GM11168 (cell line): ENCODE results near the gene PRR19.

Experiments
- in situ Hi-C: fragments of 300-500 bp; cut with MboI; formaldehyde crosslinking; loops from one replicate; pipeline ENCODE4 v1.12.0; 2022; ENCODE audit warnings: low sequenced_read_pairs; ENCODE audit not compliant: unreplicated experiment

Gene PRR19

DNA sequence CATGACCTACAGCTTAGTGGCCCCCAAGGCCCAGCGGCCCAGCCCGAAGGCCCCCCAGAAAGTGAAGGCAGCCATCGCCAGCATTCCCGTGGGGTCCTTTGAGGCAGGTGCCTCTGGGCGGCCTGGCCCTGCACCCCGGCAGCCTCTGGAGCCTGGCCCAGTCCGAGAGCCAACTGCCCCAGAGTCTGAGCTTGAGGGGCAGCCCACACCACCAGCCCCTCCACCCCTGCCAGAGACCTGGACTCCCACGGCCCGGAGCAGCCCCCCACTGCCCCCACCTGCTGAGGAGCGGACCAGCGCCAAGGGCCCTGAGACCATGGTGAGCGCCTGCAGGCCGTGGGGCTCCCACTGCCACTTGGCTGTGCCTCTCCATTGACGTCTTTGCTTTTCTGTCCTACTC, 9.0 kb upstream of the PRR19 start:
- in situ Hi-C loops = no loop called here

DNA sequence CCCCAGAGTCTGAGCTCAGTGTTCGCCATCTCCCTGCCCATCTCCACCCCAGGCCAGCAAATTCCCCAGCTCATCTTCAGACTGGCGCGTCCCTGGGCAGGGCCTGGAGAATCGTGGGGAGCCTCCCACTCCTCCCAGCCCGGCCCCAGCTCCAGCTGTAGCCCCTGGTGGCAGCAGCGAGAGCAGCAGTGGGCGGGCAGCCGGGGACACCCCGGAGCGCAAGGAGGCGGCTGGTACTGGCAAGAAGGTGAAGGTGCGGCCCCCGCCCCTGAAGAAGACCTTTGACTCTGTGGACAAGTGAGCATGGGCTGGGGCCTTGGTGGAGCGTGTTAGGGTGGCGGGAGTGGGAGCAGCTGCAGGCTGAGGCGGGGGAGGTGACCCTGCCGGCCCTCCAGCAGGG, 8.4 kb upstream of the PRR19 start:
- in situ Hi-C loops = no loop called here

DNA sequence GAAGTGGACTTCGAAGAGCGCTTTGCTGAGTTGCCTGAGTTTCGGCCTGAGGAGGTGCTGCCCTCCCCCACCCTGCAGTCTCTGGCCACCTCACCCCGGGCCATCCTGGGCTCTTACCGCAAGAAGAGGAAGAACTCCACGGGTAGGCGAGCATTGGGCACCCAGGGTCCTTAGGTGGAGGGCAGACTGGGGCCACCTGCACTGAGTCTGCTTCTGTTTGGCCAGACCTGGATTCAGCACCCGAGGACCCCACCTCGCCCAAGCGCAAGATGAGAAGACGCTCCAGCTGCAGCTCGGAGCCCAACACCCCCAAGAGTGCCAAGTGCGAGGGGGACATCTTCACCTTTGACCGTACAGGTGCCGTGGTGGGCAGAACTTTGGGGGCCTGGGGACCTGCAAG, 8.0 kb upstream of the PRR19 start:
- in situ Hi-C loops = no loop called here

DNA sequence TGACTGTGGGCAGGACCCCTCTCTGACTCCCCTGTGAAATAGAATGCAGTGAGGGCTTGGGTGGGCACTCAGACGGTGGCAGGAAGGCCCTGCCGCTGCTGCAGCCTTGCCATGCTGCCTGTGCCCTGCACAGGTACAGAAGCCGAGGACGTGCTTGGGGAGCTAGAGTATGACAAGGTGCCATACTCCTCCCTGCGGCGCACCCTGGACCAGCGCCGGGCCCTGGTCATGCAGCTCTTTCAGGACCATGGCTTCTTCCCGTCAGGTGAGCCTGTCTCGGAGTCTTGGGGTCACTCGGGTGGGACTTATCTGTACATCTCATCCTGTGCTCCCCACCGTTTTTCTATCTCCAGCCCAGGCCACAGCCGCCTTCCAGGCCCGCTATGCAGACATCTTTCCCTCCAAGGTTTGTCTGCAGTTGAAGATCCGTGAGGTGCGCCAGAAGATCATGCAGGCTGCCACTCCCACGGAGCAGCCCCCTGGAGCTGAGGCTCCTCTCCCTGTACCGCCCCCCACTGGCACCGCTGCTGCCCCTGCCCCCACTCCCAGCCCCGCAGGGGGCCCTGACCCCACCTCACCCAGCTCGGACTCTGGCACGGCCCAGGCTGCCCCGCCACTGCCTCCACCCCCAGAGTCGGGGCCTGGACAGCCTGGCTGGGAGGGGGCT, 7.3 kb upstream of the PRR19 start:
- in situ Hi-C loops = no loop called here

DNA sequence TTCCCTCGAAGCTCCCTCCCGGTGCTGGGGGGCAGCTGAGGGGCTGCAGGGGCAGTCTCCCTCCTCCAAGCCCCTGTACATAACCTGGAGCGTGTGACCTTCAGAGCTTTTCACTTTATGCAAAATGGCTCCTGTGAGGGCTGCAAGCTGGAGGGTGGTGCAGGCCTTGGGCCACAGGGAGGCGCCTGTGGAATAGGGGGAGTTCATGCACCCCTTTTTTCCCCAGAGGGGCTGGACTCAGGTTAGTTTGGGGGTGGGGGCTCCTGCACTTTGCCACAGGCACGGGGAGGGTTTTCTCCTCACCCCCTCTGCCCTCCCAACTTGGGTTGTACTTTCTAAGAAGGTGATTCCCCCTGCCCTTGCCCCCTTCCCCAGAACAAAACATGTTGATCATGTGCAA, 6.6 kb upstream of the PRR19 start:
- in situ Hi-C loops = no loop called here

DNA sequence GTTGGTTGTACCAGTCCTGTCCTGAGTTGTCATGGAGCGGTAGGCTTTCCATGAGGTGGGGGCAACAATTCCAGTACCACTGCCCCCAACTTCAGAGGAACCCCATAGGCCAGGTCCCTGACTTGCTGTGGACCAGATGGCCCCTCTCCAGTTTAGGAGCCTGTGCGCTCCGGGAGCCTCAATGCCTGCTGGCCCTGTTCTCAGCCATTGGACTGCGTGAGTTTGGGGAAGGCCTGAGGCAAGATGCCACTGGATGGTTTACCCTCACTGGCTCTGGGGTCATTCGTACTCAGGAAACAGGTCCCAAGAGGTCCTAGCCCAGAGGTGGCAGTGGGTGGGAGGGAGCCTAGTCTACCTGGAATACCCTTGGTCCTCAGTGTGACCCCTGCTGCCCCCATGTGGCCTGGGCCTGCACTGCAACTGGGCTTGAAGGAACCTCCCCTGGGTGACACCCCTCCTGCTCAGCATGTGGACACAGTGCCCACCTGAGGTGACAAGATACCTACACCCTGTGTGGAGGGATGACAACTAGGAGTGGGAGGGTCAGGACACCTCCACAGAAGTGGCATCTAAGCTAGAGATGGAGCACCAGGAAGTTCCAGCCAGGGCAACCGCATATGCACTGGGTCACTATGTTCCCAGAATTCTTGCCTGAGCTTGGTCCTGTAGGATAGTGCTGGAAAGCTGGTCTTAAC, 6.0 kb upstream of the PRR19 start:
- in situ Hi-C loops = no loop called here

DNA sequence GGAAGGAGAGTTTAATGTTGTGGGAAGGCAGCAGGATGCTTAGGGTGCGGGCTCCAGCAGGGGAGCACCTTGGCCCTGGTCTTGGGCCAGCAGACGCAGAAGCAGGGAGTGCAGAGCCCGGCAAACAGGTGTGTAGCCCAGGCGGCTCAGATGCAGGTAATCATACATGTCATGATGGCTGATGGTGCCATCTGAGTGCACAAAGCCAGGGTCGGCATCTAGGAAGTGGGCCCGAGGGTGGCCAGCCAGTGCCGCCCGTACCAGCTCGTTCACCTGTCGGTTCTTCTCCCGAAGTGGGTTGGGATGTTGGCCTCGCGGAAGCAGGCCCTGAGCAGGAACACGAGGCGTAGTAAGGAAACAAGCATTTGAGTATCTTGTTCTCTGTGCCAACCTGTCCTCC, 4.9 kb upstream of the PRR19 start:
- in situ Hi-C loops = no loop called here

DNA sequence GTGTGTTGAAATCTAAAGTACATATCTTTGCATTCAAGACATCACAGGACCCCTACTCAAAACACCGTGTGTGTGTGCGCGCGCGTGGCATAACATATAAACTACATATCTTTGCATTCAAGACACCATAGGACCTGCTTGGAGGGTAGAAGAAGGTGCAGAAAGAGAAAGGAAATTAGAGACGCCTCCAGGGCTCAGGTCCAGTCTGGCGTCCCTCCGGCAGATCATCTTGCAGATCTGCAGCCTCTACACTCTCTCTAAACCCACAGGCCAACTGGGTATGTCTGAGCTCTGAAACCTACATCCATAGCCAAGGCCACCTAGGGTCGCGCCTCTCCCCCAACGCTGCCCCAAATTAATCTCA, 1.2 kb downstream of the PRR19 start:
- in situ Hi-C loops = no loop called here

DNA sequence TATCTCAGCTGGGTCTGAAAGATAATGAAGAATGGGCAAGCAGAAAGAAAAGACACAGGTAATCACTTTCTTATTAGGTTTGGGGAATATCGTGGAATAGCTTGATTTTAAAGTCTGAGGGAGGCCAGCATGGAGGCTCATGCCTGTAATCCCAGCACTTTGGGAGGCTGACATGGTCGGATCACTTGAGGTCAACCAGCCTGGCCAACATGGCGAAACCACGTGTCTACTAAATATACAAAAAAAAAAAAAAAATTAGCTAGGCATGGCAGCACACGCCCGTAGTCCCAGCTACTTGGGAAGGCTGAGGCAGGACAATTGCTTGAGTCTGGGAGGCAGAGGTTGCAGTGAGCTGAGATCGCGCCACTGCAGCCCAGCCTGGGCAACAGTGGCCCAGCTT, 1.9 kb downstream of the PRR19 start:
- in situ Hi-C loops = no loop called here

DNA sequence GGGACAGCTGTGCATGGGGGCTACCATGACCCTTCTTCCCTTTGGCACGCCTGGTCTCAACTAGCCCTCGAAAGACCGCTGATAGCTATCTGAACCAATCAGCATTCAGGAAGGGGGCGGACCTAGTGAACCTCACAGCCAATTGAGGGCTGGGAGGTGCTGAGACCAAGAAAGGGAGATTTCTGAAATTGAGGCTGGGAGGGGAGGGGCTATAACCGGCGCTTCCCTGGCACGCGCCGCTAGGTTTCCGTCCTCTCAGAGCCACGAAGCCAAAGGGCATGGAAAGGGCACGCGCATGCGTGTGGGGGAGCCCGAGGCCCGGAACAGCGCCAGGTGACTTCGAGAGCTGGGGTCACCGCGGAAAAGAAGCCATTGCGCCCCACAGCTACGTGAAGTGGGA, 4.7 kb downstream of the PRR19 start:
- in situ Hi-C loops = no loop called here

DNA sequence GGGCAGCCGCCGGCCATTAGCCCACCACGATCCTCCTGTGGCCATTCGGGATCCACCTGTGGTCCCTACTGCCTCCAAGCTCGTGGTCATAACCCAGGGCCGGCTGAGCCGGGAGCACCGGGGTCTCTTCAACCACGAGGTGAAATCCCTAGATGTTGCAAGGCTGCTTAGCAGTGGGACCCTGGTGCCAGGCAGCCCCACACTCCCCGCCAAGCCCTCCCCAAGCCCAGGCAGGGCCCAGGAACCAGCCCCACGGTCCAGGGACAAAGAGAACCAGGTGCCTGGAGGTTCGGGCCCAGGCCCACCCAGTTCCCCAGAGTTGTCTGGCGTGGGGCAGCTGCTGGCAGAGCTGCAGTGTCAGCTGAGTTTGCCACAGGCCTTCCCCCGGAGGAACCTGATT, 7.8 kb downstream of the PRR19 start:
- in situ Hi-C loops = no loop called here

DNA sequence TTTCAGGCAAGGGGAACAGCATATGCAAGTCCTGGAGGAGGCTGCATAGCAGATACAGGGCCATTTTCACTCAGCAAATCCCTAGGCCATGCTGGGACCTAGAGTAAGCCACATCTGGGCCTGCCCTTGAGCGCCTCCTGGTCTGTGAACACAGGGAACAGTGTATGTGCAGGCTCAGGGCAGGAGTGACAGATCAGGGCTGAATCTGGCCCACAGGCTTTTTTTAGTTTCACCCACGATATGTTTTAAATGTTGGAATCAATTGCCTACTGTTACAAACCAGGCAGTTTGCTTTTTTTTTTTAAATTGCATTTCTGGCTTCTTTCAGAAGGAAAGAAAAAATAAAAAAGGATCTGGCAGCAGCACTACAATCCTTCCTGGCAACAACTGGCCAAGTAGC, 9.7 kb downstream of the PRR19 start:
- in situ Hi-C loops = no loop called here

DNA sequence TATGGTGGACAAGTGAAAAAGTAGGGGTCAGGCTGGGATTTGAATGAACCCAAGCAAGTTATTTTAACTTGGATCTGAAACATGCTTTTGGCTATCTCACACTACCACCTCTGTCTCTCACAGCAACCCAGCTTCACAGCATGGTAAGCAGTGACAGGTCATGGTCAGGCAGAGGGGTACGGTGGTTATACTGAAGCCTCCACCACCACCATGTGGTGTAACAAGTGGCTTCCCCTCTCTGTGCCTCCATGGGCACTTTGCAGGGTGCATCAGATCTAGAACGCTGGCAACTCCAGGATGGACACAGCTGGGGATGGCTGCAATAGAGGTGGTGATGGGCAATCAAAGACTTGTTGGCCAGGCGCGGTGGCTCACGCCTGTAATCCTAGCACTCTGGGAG, 10.4 kb downstream of the PRR19 start:
- in situ Hi-C loops = no loop called here

DNA sequence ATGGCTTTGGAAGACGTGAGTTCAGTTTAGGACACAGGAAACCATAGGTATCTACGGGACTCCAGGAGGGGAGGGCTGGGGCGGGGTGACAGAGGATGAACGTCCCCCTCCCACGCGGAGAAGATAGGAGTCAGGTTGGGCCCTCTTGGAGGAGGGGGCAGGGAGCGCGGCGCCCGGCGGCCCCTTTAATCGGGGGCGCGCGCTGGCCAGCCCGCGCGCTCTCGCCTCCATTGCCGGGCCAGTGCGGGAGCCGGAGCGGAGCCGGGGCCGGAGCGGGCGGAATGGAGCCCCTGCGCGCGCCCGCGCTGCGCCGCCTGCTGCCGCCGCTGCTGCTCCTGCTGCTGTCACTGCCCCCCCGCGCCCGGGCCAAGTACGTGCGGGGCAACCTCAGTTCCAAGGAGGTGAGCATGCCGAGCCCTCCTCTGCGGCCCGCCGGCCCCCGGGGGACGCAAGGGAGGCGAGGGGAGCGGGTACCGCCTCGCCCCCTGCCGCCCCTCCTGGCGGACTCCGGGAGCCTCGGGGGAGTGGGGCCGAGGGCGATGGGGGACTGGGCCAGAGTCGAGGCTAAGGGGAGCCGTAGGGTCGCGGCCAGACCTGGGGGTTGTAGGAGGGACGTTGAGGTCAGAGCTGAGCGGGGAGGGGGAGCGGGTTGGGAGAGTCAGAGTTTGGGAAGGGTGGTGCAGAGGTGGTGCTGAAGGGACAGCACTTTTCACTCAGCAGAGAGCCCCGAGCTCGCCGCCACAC, 11.3 kb downstream of the PRR19 start, which contains the start of gene TMEM145:
Gene TMEM145, plus strand, starts transcription at position 214 of the 744 bp plus-strand sequence. Its CDS starts 68 bp downstream, at position 282.
- in situ Hi-C loops = no loop called here

DNA sequence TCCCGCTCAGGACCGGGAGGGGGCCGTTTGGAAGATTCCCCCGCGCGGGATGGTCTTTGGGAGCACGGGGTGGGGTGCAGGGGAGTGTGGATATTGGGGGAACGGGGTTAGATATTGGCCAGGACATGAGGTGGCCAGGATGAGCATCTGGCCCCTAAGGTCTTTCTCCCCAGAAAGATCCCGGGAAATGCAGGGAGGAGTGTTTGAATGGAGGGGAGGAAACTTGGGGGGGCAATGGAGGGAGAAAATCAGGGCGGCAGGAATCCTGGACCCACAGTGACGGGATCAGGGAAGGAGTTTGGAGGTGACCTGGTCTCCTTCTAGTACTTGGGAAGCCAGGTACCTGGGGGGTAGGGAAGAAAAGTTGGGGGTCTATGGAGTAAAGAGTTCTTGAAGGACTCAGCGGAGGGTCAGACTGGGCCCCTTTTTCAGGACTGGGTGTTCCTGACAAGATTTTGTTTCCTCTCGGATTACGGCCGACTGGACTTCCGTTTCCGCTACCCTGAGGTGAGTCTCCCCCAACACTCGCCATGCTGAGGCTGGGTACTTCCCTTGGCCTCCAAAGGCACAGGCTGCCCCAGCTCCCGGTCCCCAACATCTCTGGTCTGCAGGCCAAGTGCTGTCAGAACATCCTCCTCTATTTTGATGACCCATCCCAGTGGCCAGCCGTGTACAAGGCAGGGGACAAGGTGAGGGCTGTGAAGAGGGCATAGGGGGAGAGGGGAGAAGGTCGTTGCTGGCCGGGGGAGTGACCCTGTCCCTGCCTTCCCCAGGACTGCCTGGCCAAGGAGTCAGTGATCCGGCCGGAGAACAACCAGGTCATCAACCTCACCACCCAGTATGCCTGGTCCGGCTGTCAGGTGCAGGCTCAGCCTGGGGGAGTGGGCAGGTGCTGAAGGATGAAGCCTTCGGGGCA, 12.2 kb downstream of the PRR19 start:
- in situ Hi-C loops = no loop called here

DNA sequence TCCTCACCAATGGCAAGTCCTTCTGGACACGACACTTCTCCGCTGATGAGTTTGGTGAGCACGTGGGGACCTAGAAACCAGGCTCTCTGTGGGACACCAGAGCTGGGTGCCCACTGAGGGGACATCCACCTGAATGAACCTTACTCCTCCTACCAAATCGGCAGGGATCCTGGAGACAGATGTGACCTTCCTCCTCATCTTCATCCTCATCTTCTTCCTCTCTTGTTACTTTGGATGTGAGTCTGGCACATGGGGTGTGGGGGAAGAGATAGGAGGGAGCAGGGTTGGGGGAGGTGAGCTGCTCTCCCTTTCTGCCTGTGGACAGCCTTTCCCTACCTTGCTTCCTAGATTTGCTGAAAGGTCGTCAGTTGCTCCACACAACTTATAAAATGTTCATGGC, 13.1 kb downstream of the PRR19 start:
- in situ Hi-C loops = no loop called here

DNA sequence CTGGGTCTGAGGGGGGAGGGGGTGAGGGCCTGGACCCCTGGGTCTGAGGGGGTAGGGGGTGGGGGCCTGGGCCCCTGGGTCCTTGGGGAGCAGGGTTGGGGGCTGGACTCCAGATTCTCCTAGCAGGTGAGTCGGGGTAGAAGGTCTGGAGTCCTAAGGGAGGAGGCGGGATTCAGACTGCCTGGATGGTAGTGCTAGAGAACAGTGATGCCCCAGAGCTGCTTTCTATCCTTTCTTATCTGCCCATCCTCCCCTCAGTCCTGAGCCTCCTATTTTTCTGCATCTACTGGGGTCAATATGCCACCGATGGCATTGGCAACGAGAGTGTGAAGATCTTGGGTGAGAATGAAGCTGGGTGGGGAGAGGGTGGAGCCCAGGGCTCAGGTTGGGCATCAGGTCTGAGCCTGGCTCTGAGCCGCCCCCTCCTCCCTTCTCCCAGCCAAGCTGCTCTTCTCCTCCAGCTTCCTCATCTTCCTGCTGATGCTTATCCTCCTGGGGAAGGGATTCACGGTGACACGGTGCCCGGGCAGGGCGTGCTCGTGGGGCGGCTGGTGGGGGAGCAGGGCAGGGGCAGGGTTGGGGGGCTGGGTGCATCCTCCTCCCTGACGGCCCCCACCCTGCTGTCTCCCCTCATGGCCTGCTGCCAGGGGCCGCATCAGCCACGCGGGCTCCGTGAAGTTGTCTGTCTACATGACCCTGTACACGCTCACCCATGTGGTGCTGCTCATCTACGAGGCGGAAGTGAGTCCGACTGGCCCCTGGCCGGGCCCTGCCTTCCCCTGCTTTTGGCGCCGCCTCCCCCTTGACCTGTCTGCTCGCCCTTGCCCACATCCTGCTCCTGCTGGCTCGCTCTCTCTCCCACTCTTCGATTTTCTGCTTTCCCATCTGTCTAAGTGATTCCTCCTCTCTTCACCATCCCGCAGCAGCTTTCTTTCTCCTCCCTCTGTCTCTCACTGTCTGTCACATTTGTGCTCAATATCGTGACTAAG, 14.6 kb downstream of the PRR19 start:
- in situ Hi-C loops = no loop called here

DNA sequence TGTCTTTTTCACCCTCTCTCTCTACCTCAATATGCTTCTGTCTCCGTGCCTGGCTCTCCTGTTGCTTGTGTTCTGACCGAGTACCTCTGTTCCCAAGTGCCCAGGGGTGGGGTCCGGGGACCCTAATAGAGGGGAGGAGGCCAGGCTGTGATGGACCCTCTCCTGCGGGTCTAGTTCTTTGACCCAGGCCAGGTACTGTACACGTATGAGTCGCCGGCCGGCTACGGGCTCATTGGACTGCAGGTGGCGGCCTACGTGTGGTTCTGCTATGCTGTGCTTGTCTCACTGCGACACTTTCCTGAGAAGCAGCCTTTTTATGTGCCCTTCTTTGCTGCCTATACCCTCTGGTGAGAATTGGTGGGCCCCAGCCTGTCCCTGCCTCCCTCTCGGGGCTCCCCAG, 15.6 kb downstream of the PRR19 start:
- in situ Hi-C loops = no loop called here

DNA sequence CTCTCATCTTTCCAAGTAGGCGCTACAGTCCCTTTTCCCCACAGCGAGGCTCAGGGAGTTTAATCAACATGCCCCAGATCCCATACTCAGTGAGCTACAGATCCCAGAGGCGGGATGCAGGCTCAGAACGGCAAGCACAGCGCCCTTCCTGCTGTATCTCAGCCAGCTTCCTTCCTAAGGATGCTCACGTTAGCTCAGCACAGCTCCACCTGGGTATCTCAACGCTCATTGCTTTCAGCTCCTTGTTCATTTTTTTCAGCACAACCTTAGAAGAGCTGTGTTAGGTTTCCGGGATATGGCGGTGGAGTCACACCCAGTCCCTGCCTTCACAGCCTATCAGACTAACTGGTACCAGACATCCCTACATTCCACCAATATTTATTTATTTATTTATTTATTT, 20.4 kb downstream of the PRR19 start:
- in situ Hi-C loops = no loop called here
